WTC11 (cell line): ENCODE data around the gene MRPL24. TPM values are rescaled to one million over a fixed set of nuclear protein-coding genes. Genes with fewer than 3 reads are reported as not detected.
"Not testable (repeated sequence)": the region's sequence is repeated elsewhere in the genome, so short reads cannot be mapped to it uniquely, and the experiment has no call there.

ENCODE experiments used
- ATAC-seq: fragments of 200-7000 bp; cut with Tn5 transposase; 2 replicates; pipeline ENCODE4 v1.10.0; 2021; ENCODE audit warnings: mild to moderate bottlenecking, moderate library complexity
- CTCF ChIA-PET: fragments of 300-600 bp; sonication (Branson Sonifier 250); formaldehyde crosslinking; loops from one replicate; lab custom pipeline; 2021; ENCODE audit warnings: antibody characterized with exemption; lab: Charles Lee
- POLR2A ChIA-PET: fragments of 350-600 bp; sonication (Branson Sonifier 250); formaldehyde crosslinking; loops from one replicate; lab custom pipeline; 2021; ENCODE audit warnings: antibody characterized with exemption; lab: Charles Lee
- DNase-seq: peaks from one replicate; pipeline ENCODE4 v3.0.0; 2021; ENCODE audit warnings: low spot score
- H3K27ac Mint-ChIP-seq: 2 replicates; pipeline ENCODE4 v1.8.0; 2021; ENCODE audit warnings: mixed read lengths
- H3K27me3 Mint-ChIP-seq: 2 replicates; pipeline ENCODE4 v1.8.0; 2021; ENCODE audit warnings: low read depth, mild to moderate bottlenecking, moderate library complexity, mixed read lengths
- H3K36me3 Mint-ChIP-seq: 2 replicates; pipeline ENCODE4 v1.8.0; 2021; ENCODE audit warnings: mixed read lengths
- H3K4me1 Mint-ChIP-seq: 2 replicates; pipeline ENCODE4 v1.8.0; 2022; ENCODE audit warnings: mixed read lengths
- H3K4me3 Mint-ChIP-seq: 2 replicates; pipeline ENCODE4 v1.8.0; 2021; ENCODE audit warnings: mild to moderate bottlenecking, moderate library complexity, mixed read lengths
- H3K9me3 Mint-ChIP-seq: 2 replicates; pipeline ENCODE4 v1.8.0; 2021; ENCODE audit warnings: mixed read lengths
- ATF1 ChIP-seq: sonication (generic); formaldehyde crosslinking; IDR thresholded peaks from 2 replicates; pipeline ENCODE4 v1.8.1; 2023; ENCODE audit warnings: mild to moderate bottlenecking, moderate library complexity, missing genetic modification reagents
- CBFB ChIP-seq: sonication (generic); formaldehyde crosslinking; IDR thresholded peaks from 2 replicates; pipeline ENCODE4 v1.8.1; 2022; ENCODE audit warnings: mild to moderate bottlenecking, low read depth, missing genetic modification reagents
- CREB1 ChIP-seq: sonication (generic); formaldehyde crosslinking; IDR thresholded peaks from 2 replicates; pipeline ENCODE4 v1.8.0; 2023; ENCODE audit warnings: mild to moderate bottlenecking, missing genetic modification reagents
- EMX1 ChIP-seq: fragments of 250-450 bp; sonication (Bioruptor Pico); IDR thresholded peaks from 2 replicates; pipeline ENCODE4 v1.8.0; 2021; ENCODE audit warnings: mild to moderate bottlenecking
- ESRRA ChIP-seq: sonication (generic); formaldehyde crosslinking; IDR thresholded peaks from 2 replicates; pipeline ENCODE4 v1.8.1; 2022; ENCODE audit warnings: mild to moderate bottlenecking, missing genetic modification reagents, borderline replicate concordance
- GTF2I ChIP-seq: fragments of 250-450 bp; sonication (Bioruptor Pico); conservative IDR thresholded peaks from 2 replicates; pipeline ENCODE4 v1.4.0; 2021; ENCODE audit warnings: mild to moderate bottlenecking
- IRF2 ChIP-seq: sonication (generic); formaldehyde crosslinking; IDR thresholded peaks from 2 replicates; pipeline ENCODE4 v1.8.0; 2022; ENCODE audit warnings: low read depth, missing genetic modification reagents, borderline replicate concordance
- KAT7 ChIP-seq: sonication (generic); formaldehyde crosslinking; IDR thresholded peaks from 2 replicates; pipeline ENCODE4 v1.8.1; 2023; ENCODE audit warnings: missing genetic modification reagents, mild to moderate bottlenecking, borderline replicate concordance
- MXD4 ChIP-seq: fragments of 250-450 bp; sonication (Bioruptor Pico); IDR thresholded peaks from 2 replicates; pipeline ENCODE4 v1.8.0; 2021; ENCODE audit warnings: mild to moderate bottlenecking, moderate library complexity, borderline replicate concordance
- NFATC4 ChIP-seq: fragments of 250-450 bp; sonication (Bioruptor Pico); IDR thresholded peaks from 2 replicates; pipeline ENCODE4 v1.9.0; 2021; ENCODE audit warnings: mild to moderate bottlenecking
- RORB ChIP-seq: fragments of 250-450 bp; sonication (Bioruptor Pico); IDR thresholded peaks from 2 replicates; pipeline ENCODE4 v1.9.0; 2021; ENCODE audit warnings: mild to moderate bottlenecking
- TCF7 ChIP-seq: sonication (generic); formaldehyde crosslinking; IDR thresholded peaks from 2 replicates; pipeline ENCODE4 v1.8.0; 2022; ENCODE audit warnings: mild to moderate bottlenecking, low read depth, missing genetic modification reagents, moderate library complexity
- ZNF416 ChIP-seq: fragments of 250-450 bp; sonication (Bioruptor Pico); IDR thresholded peaks from 2 replicates; pipeline ENCODE4 v1.9.0; 2021; ENCODE audit warnings: mild to moderate bottlenecking, inconsistent platforms
- total RNA-seq: library from RNA; stranded (reverse); gene quantifications from 3 replicates; pipeline ENCODE4 v1.2.3, GENCODE V29; 2021
- TF ChIP-seq, protein P1 (sequence below): fragments of 250-450 bp; sonication (Bioruptor Pico); IDR thresholded peaks from 2 replicates; pipeline ENCODE4 v1.9.0; 2021; ENCODE audit warnings: mild to moderate bottlenecking
- TF ChIP-seq, protein P2 (sequence below): sonication (generic); formaldehyde crosslinking; IDR thresholded peaks from 2 replicates; pipeline ENCODE4 v1.8.0; 2022; ENCODE audit warnings: missing genetic modification reagents
- TF ChIP-seq, protein P3 (sequence below): sonication (generic); formaldehyde crosslinking; IDR thresholded peaks from 2 replicates; pipeline ENCODE4 v1.8.1; 2022; ENCODE audit warnings: low read depth, missing genetic modification reagents, borderline replicate concordance
- TF ChIP-seq, protein P4 (sequence below): sonication (generic); formaldehyde crosslinking; IDR thresholded peaks from 2 replicates; pipeline ENCODE4 v1.8.1; 2023; ENCODE audit warnings: mild to moderate bottlenecking, missing genetic modification reagents
- TF ChIP-seq, protein P5 (sequence below): sonication (generic); formaldehyde crosslinking; conservative IDR thresholded peaks from 2 replicates; pipeline ENCODE4 v1.8.1; 2023; ENCODE audit warnings: mild to moderate bottlenecking, low read depth, missing genetic modification reagents, moderate library complexity

Gene MRPL24
- total RNA-seq, 1 experiment from 2014 or later = 35.2 TPM

DNA sequence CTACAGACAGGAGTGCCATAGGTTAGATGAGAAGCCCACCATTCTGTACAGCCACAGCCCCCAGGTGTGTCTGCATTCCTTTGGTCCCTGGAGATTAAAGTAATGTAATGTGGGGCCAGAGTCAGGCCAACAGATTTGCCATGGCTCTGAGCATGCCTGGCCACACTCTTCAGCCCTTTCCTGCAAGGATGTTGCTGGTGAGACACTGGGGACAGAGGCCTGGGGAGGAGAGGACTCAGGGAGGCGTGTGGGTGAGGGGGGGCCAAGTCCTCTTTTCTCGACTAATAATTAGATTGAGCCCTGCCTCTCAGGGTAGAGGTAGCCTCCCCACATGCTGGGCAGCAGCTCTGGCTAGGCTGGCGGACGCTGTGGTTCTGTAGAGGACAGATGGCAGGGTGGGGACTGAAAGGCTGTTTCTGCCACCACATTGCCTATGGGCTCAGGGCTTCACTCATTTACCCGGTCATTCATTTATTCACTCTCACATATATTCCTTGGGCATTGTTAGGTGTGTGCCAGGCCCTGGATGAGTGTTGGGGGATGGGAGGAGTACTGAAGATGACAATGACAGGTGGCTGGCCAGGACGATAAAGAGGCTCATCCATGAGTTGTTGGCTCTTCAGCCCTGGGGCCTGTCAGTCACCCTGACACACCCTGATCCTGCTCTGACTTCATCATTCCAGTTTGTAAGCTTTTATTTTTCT, 19.4 kb upstream of the MRPL24 start:
- peak; percentile 44 for ATAC-seq
- no peaks in the 10 kb centered on the region for H3K36me3 Mint-ChIP-seq
- H3K27ac Mint-ChIP-seq = no peak overlapping the region

DNA sequence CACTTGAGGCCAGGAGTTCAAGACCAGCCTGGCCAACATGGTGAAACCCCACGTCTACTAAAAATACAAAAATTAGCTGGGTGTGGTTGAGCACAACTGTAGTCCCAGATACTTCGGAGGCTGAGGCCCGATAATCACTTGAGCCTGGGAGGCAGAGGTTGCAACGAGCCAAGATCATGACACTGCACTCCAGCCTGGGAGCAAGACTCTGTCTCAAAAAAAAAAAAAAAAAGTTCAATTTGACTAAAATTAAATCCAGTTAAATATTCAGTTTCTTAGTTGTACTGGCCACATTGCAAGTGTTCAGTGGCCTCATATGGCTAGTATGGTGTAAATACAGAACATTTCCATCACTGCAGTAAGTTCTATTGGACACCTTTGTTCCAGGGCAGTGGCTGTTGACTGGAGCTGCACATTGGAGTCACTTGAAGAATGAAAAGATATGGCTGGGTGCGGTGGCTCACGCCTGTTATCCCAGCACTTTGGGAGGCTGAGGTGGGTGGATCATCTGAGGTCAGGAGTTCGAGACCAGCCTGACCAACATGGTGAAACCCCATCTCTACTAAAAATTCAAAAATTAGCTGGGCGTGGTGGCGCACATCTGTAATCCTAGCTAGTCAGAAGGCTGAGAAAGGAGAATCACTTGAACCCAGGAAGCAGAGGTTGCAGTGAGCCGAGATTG, 16.8 kb upstream of the MRPL24 start:
- not testable (repeated sequence) for H3K27me3 Mint-ChIP-seq

More for the DNA sequence above, 19.4 kb upstream of the MRPL24 start:
- no peak for DNase-seq
- no peaks in the 10 kb centered on the region for H3K9me3 Mint-ChIP-seq
- POLR2A ChIA-PET = interaction anchor here (0.5 to 1.2 kb wide), 3 partner anchors 9 to 342 kb away, joined by 3 to 4 read pairs (median 3); partner anchors contain the start of gene HDGF
- no peaks in the 10 kb centered on the region for H3K27me3 Mint-ChIP-seq
- CTCF ChIA-PET = interaction anchor here (1.2 kb wide), 1 partner anchor 9 kb away, joined by 3 read pairs; the partner anchor contains the start of gene HDGF
- H3K4me1 Mint-ChIP-seq = peaks cover 4% of the 10 kb centered on the region; the same call in 1 of the 2 replicates
- TF ChIP-seq RORB (CRISPR knock-in tag) (no peak), EMX1 (CRISPR knock-in tag) (no peak), IRF2 (CRISPR knock-in tag) (no peak), GTF2I (no peak), CREB1 (no peak), MXD4 (CRISPR knock-in tag) (no peak), ZNF416 (CRISPR knock-in tag) (no peak), CBFB (CRISPR knock-in tag) (no peak), TCF7 (CRISPR knock-in tag) (no peak), NFATC4 (CRISPR knock-in tag) (no peak), ESRRA (CRISPR knock-in tag) (no peak), KAT7 (CRISPR knock-in tag) (no peak), ATF1 (CRISPR knock-in tag) (no peak)
- TF ChIP-seq, protein P1, sequence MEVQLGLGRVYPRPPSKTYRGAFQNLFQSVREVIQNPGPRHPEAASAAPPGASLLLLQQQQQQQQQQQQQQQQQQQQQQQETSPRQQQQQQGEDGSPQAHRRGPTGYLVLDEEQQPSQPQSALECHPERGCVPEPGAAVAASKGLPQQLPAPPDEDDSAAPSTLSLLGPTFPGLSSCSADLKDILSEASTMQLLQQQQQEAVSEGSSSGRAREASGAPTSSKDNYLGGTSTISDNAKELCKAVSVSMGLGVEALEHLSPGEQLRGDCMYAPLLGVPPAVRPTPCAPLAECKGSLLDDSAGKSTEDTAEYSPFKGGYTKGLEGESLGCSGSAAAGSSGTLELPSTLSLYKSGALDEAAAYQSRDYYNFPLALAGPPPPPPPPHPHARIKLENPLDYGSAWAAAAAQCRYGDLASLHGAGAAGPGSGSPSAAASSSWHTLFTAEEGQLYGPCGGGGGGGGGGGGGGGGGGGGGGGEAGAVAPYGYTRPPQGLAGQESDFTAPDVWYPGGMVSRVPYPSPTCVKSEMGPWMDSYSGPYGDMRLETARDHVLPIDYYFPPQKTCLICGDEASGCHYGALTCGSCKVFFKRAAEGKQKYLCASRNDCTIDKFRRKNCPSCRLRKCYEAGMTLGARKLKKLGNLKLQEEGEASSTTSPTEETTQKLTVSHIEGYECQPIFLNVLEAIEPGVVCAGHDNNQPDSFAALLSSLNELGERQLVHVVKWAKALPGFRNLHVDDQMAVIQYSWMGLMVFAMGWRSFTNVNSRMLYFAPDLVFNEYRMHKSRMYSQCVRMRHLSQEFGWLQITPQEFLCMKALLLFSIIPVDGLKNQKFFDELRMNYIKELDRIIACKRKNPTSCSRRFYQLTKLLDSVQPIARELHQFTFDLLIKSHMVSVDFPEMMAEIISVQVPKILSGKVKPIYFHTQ (CRISPR knock-in tag) = no peak
- TF ChIP-seq, protein P2, sequence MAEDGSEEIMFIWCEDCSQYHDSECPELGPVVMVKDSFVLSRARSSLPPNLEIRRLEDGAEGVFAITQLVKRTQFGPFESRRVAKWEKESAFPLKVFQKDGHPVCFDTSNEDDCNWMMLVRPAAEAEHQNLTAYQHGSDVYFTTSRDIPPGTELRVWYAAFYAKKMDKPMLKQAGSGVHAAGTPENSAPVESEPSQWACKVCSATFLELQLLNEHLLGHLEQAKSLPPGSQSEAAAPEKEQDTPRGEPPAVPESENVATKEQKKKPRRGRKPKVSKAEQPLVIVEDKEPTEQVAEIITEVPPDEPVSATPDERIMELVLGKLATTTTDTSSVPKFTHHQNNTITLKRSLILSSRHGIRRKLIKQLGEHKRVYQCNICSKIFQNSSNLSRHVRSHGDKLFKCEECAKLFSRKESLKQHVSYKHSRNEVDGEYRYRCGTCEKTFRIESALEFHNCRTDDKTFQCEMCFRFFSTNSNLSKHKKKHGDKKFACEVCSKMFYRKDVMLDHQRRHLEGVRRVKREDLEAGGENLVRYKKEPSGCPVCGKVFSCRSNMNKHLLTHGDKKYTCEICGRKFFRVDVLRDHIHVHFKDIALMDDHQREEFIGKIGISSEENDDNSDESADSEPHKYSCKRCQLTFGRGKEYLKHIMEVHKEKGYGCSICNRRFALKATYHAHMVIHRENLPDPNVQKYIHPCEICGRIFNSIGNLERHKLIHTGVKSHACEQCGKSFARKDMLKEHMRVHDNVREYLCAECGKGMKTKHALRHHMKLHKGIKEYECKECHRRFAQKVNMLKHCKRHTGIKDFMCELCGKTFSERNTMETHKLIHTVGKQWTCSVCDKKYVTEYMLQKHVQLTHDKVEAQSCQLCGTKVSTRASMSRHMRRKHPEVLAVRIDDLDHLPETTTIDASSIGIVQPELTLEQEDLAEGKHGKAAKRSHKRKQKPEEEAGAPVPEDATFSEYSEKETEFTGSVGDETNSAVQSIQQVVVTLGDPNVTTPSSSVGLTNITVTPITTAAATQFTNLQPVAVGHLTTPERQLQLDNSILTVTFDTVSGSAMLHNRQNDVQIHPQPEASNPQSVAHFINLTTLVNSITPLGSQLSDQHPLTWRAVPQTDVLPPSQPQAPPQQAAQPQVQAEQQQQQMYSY (CRISPR knock-in tag) = no peak
- TF ChIP-seq, protein P3, sequence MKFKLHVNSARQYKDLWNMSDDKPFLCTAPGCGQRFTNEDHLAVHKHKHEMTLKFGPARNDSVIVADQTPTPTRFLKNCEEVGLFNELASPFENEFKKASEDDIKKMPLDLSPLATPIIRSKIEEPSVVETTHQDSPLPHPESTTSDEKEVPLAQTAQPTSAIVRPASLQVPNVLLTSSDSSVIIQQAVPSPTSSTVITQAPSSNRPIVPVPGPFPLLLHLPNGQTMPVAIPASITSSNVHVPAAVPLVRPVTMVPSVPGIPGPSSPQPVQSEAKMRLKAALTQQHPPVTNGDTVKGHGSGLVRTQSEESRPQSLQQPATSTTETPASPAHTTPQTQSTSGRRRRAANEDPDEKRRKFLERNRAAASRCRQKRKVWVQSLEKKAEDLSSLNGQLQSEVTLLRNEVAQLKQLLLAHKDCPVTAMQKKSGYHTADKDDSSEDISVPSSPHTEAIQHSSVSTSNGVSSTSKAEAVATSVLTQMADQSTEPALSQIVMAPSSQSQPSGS (CRISPR knock-in tag) = no peak
- TF ChIP-seq, protein P4, sequence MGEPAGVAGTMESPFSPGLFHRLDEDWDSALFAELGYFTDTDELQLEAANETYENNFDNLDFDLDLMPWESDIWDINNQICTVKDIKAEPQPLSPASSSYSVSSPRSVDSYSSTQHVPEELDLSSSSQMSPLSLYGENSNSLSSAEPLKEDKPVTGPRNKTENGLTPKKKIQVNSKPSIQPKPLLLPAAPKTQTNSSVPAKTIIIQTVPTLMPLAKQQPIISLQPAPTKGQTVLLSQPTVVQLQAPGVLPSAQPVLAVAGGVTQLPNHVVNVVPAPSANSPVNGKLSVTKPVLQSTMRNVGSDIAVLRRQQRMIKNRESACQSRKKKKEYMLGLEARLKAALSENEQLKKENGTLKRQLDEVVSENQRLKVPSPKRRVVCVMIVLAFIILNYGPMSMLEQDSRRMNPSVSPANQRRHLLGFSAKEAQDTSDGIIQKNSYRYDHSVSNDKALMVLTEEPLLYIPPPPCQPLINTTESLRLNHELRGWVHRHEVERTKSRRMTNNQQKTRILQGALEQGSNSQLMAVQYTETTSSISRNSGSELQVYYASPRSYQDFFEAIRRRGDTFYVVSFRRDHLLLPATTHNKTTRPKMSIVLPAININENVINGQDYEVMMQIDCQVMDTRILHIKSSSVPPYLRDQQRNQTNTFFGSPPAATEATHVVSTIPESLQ (CRISPR knock-in tag) = no peak
- TF ChIP-seq, protein P5, sequence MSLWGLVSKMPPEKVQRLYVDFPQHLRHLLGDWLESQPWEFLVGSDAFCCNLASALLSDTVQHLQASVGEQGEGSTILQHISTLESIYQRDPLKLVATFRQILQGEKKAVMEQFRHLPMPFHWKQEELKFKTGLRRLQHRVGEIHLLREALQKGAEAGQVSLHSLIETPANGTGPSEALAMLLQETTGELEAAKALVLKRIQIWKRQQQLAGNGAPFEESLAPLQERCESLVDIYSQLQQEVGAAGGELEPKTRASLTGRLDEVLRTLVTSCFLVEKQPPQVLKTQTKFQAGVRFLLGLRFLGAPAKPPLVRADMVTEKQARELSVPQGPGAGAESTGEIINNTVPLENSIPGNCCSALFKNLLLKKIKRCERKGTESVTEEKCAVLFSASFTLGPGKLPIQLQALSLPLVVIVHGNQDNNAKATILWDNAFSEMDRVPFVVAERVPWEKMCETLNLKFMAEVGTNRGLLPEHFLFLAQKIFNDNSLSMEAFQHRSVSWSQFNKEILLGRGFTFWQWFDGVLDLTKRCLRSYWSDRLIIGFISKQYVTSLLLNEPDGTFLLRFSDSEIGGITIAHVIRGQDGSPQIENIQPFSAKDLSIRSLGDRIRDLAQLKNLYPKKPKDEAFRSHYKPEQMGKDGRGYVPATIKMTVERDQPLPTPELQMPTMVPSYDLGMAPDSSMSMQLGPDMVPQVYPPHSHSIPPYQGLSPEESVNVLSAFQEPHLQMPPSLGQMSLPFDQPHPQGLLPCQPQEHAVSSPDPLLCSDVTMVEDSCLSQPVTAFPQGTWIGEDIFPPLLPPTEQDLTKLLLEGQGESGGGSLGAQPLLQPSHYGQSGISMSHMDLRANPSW (CRISPR knock-in tag) = no peak
- H3K4me3 Mint-ChIP-seq = no peak overlapping the region

More for the DNA sequence above, 16.8 kb upstream of the MRPL24 start:
- H3K27ac Mint-ChIP-seq, ATAC-seq, H3K4me3 Mint-ChIP-seq, POLR2A ChIA-PET, H3K9me3 Mint-ChIP-seq, H3K36me3 Mint-ChIP-seq, DNase-seq: not testable (repeated sequence)
- peaks cover 12% of the 10 kb centered on the region for H3K4me1 Mint-ChIP-seq
- CTCF ChIA-PET = interaction anchor here (2.2 kb wide), 1 partner anchor 68 kb away, joined by 5 read pairs; no protein-coding TSS in a partner anchor
